OCI-LY3 (cell line): ENCODE measurements around the gene LRP4.

ENCODE experiments used
- H2AFZ ChIP-seq: fragments of 200-600, 300-600 bp; shearing (Covaris generic); 2 replicates; pipeline ENCODE4 v1.6.0; 2014; ENCODE audit warnings: antibody characterized with exemption, low read depth, low read length
- H3K27ac ChIP-seq: fragments of 200-600, 300-600 bp; sonication (generic); 2 replicates; pipeline ENCODE4 v1.5.1; 2014; ENCODE audit warnings: mild to moderate bottlenecking, low read length, moderate library complexity, mixed read lengths
- H3K27me3 ChIP-seq: fragments of 200-600, 300-600 bp; sonication (generic); 2 replicates; pipeline ENCODE4 v1.6.1; 2014; ENCODE audit warnings: low read depth, low read length, mixed read lengths
- H3K36me3 ChIP-seq: fragments of 200-600, 300-600 bp; sonication (generic); replicated peaks from 2 replicates; pipeline ENCODE3; 2014; ENCODE audit warnings: low read depth, low read length, mixed read lengths
- H3K4me1 ChIP-seq: fragments of 300-600, 200-600 bp; sonication (generic); 2 replicates; pipeline ENCODE4 v1.6.1; 2014; ENCODE audit warnings: low read length, mixed read lengths
- H3K4me2 ChIP-seq: fragments of 200-600, 300-600 bp; sonication (generic); 2 replicates; pipeline ENCODE4 v1.6.1; 2014; ENCODE audit warnings: low read length, mixed read lengths
- H3K4me3 ChIP-seq: fragments of 300-600, 200-600 bp; sonication (generic); 2 replicates; pipeline ENCODE4 v1.5.1; 2014; ENCODE audit warnings: antibody characterized with exemption, mild to moderate bottlenecking, low read length, moderate library complexity
- H3K79me2 ChIP-seq: fragments of 300-600, 200-600 bp; shearing (Covaris generic); 2 replicates; pipeline ENCODE4 v1.6.1; 2014; ENCODE audit warnings: mild to moderate bottlenecking, low read length, mixed read lengths
- H3K9ac ChIP-seq: fragments of 300-600, 200-600 bp; shearing (Covaris generic); 2 replicates; pipeline ENCODE4 v1.6.0; 2014; ENCODE audit warnings: mild to moderate bottlenecking, low read length, moderate library complexity
- H3K9me3 ChIP-seq: fragments of 200-600, 300-600 bp; shearing (Covaris generic); 2 replicates; pipeline ENCODE4 v1.6.1; 2014; ENCODE audit warnings: low read length, mixed read lengths; ENCODE audit not compliant: insufficient read depth
- H4K20me1 ChIP-seq: fragments of 200-600, 300-600 bp; sonication (generic); 2 replicates; pipeline ENCODE4 v1.6.1; 2016; ENCODE audit warnings: low read length, mixed read lengths; ENCODE audit not compliant: insufficient read depth
- CTCF ChIP-seq: fragments of 200-600, 300-600 bp; sonication (generic); IDR thresholded peaks from 2 replicates; pipeline ENCODE4 v1.5.1; 2014; ENCODE audit warnings: antibody characterized with exemption, low read length, low read depth
- EZH2phosphoT487 ChIP-seq: fragments of 200-600 bp; shearing (Covaris generic); IDR thresholded peaks from 2 replicates; pipeline ENCODE4 v1.6.1; 2018; ENCODE audit warnings: antibody characterized with exemption, mixed run types, low read depth

The LRP4 gene

GRCh38 chr11:46888636-46889035 is 29.7 kb downstream of the LRP4 start:
- no peaks in the 10 kb centered on the region for H3K79me2 ChIP-seq
- no peak overlapping the region for H3K27ac ChIP-seq
- peaks cover 3% of the 10 kb centered on the region; the same call in 1 of the 2 replicates for H3K4me1 ChIP-seq
- no peaks in the 10 kb centered on the region for H3K27me3 ChIP-seq
- no peak overlapping the region for H3K4me2 ChIP-seq
- no peak overlapping the region for H3K4me3 ChIP-seq
- no peaks in the 10 kb centered on the region for H4K20me1 ChIP-seq
- no peak for TF ChIP-seq CTCF
- no peak for TF ChIP-seq EZH2phosphoT487
- H3K9ac ChIP-seq, result no peak overlapping the region
- no peak overlapping the region for H2AFZ ChIP-seq
- no peaks in the 10 kb centered on the region for H3K9me3 ChIP-seq
- H3K36me3 ChIP-seq, result peaks cover 4% of the 10 kb centered on the region

DNA sequence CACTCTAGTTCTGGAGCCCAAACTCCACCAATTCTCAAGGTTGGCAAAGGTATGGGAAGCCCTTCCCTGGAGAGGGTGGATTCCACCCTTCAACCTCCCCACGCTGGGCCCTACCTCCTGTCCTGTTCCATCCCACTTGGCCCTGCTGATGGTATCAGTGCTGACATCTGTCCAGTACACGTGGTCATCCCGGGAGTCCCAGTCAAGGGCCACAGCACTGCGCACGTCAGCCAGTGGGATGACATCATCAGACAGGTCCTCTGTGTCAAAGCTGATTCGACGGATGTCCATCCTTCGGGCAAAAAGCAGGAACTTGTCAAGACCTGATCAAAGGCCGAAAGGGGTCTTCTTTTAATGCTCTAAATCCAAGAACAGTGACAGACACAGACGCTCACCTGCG is 32.1 kb downstream of the LRP4 start:
- H3K4me1 ChIP-seq, result peaks cover 3% of the 10 kb centered on the region; the same call in 1 of the 2 replicates
- H3K79me2 ChIP-seq, result no peaks in the 10 kb centered on the region
- H4K20me1 ChIP-seq, result no peaks in the 10 kb centered on the region
- H3K4me2 ChIP-seq, result no peak overlapping the region
- H3K4me3 ChIP-seq, result no peak overlapping the region
- H3K9me3 ChIP-seq, result no peaks in the 10 kb centered on the region
- H3K27ac ChIP-seq, result no peak overlapping the region
- TF ChIP-seq CTCF, result no peak
- TF ChIP-seq EZH2phosphoT487, result no peak
- no peak overlapping the region for H2AFZ ChIP-seq
- no peaks in the 10 kb centered on the region for H3K27me3 ChIP-seq
- peaks cover 4% of the 10 kb centered on the region for H3K36me3 ChIP-seq
- no peak overlapping the region for H3K9ac ChIP-seq

- Histone ChIP-seq H3K9ac (no peak overlapping the region), H2AFZ (no peak overlapping the region), H3K36me3 (no peaks in the 10 kb centered on the region), H3K9me3 (no peaks in the 10 kb centered on the region), H4K20me1 (no peaks in the 10 kb centered on the region), H3K4me2 (no peak overlapping the region), H3K27me3 (no peaks in the 10 kb centered on the region), H3K79me2 (no peaks in the 10 kb centered on the region), H3K27ac (no peak overlapping the region), H3K4me3 (no peak overlapping the region), H3K4me1 (no peaks in the 10 kb centered on the region)
- TF ChIP-seq EZH2phosphoT487 (no peak), CTCF (no peak)
Measured at GRCh38 chr11:46879056-46879585, 39.2 kb downstream of the LRP4 start.

- no peak for TF ChIP-seq CTCF
- Histone ChIP-seq H3K4me1 (no peaks in the 10 kb centered on the region), H3K4me3 (no peak overlapping the region), H2AFZ (no peak overlapping the region), H3K79me2 (no peaks in the 10 kb centered on the region), H3K36me3 (no peaks in the 10 kb centered on the region), H3K27me3 (no peaks in the 10 kb centered on the region), H3K4me2 (no peak overlapping the region), H3K9ac (no peak overlapping the region), H3K9me3 (no peaks in the 10 kb centered on the region), H3K27ac (no peak overlapping the region), H4K20me1 (no peaks in the 10 kb centered on the region)
Measured at GRCh38 chr11:46877580-46877979, 40.8 kb downstream of the LRP4 start.
